ENCODE data around the gene RPS21. TPM values are rescaled to one million over a fixed set of nuclear protein-coding genes. Genes with fewer than 3 reads are reported as not detected.

Gene RPS21
- total RNA-seq, 1 donor: 1,065 TPM

- Histone ChIP-seq H3K27me3 (ENCODE audit: insufficient read depth, low read length) (no peaks in the 10 kb centered on the region), H3K9me3 (ENCODE audit: low read depth, low read length) (no peaks in the 10 kb centered on the region), H3K4me1 (ENCODE audit: insufficient read depth, low read length) (peaks cover 6% of the 10 kb centered on the region), H3K4me3 (ENCODE audit: low read length) (no peak overlapping the region)
Observed at GRCh38 chr20:62392621-62393334, 5.9 kb downstream of the RPS21 start.

GRCh38 chr20:62393335-62393665 lies 6.4 kb downstream of the RPS21 start:
- Histone ChIP-seq H3K27me3 (ENCODE audit: insufficient read depth, low read length) (no peaks in the 10 kb centered on the region), H3K4me1 (ENCODE audit: insufficient read depth, low read length) (peaks cover 1% of the 10 kb centered on the region), H3K9me3 (ENCODE audit: low read depth, low read length) (no peaks in the 10 kb centered on the region), H3K4me3 (ENCODE audit: low read length) (no peak overlapping the region)

GRCh38 chr20:62393830-62394229 lies 6.9 kb downstream of the RPS21 start:
- no peak overlapping the region for H3K4me3 ChIP-seq (ENCODE audit: low read length)
- no peaks in the 10 kb centered on the region for H3K4me1 ChIP-seq (ENCODE audit: insufficient read depth, low read length)
- no peaks in the 10 kb centered on the region for H3K27me3 ChIP-seq (ENCODE audit: insufficient read depth, low read length)

GRCh38 chr20:62394248-62395245 lies 7.6 kb downstream of the RPS21 start:
- Histone ChIP-seq H3K27me3 (ENCODE audit: insufficient read depth, low read length) (no peaks in the 10 kb centered on the region), H3K4me3 (ENCODE audit: low read length) (no peak overlapping the region), H3K4me1 (ENCODE audit: insufficient read depth, low read length) (no peaks in the 10 kb centered on the region), H3K9me3 (ENCODE audit: low read depth, low read length) (no peaks in the 10 kb centered on the region)

More at GRCh38 chr20:62393830-62394229, 6.9 kb downstream of the RPS21 start:
- H3K9me3 ChIP-seq (ENCODE audit: low read depth, low read length): no peaks in the 10 kb centered on the region

GRCh38 chr20:62395311-62396242 lies 8.7 kb downstream of the RPS21 start:
- no peaks in the 10 kb centered on the region for H3K9me3 ChIP-seq (ENCODE audit: low read depth, low read length)
- no peak overlapping the region for H3K4me3 ChIP-seq (ENCODE audit: low read length)
- no peaks in the 10 kb centered on the region for H3K4me1 ChIP-seq (ENCODE audit: insufficient read depth, low read length)
- no peaks in the 10 kb centered on the region for H3K27me3 ChIP-seq (ENCODE audit: insufficient read depth, low read length)

- H3K27me3 ChIP-seq (ENCODE audit: insufficient read depth, low read length): no peaks in the 10 kb centered on the region
- no peaks in the 10 kb centered on the region for H3K9me3 ChIP-seq (ENCODE audit: low read depth, low read length)
- no peak overlapping the region for H3K4me3 ChIP-seq (ENCODE audit: low read length)
- H3K4me1 ChIP-seq (ENCODE audit: insufficient read depth, low read length): no peaks in the 10 kb centered on the region
Observed at GRCh38 chr20:62396367-62397239, 9.7 kb downstream of the RPS21 start.

GRCh38 chr20:62398120-62398821 lies 11.4 kb downstream of the RPS21 start:
- no peaks in the 10 kb centered on the region for H3K9me3 ChIP-seq (ENCODE audit: low read depth, low read length)
- H3K27me3 ChIP-seq (ENCODE audit: insufficient read depth, low read length): no peaks in the 10 kb centered on the region
- H3K4me1 ChIP-seq (ENCODE audit: insufficient read depth, low read length): no peaks in the 10 kb centered on the region
- H3K4me3 ChIP-seq (ENCODE audit: low read length): no peak overlapping the region

- Histone ChIP-seq H3K27me3 (ENCODE audit: insufficient read depth, low read length) (no peaks in the 10 kb centered on the region), H3K4me3 (ENCODE audit: low read length) (no peak overlapping the region), H3K4me1 (ENCODE audit: insufficient read depth, low read length) (no peaks in the 10 kb centered on the region), H3K9me3 (ENCODE audit: low read depth, low read length) (no peaks in the 10 kb centered on the region)
Observed at GRCh38 chr20:62400021-62400420, 13.1 kb downstream of the RPS21 start.

- Histone ChIP-seq H3K27me3 (ENCODE audit: insufficient read depth, low read length) (no peaks in the 10 kb centered on the region), H3K4me1 (ENCODE audit: insufficient read depth, low read length) (peaks cover 5% of the 10 kb centered on the region), H3K4me3 (ENCODE audit: low read length) (no peak overlapping the region), H3K9me3 (ENCODE audit: low read depth, low read length) (no peaks in the 10 kb centered on the region)
Observed at GRCh38 chr20:62400541-62400940, 13.6 kb downstream of the RPS21 start.

GRCh38 chr20:62401331-62401779 lies 14.5 kb downstream of the RPS21 start:
- no peaks in the 10 kb centered on the region for H3K27me3 ChIP-seq (ENCODE audit: insufficient read depth, low read length)
- H3K4me3 ChIP-seq (ENCODE audit: low read length): no peak overlapping the region
- no peaks in the 10 kb centered on the region for H3K9me3 ChIP-seq (ENCODE audit: low read depth, low read length)
- H3K4me1 ChIP-seq (ENCODE audit: insufficient read depth, low read length): peaks cover 13% of the 10 kb centered on the region

- Histone ChIP-seq H3K4me3 (ENCODE audit: low read length) (no peak overlapping the region), H3K9me3 (ENCODE audit: low read depth, low read length) (no peaks in the 10 kb centered on the region), H3K4me1 (ENCODE audit: insufficient read depth, low read length) (peaks cover 19% of the 10 kb centered on the region), H3K27me3 (ENCODE audit: insufficient read depth, low read length) (no peaks in the 10 kb centered on the region)
Observed at GRCh38 chr20:62402456-62403150, 15.7 kb downstream of the RPS21 start.

- no peaks in the 10 kb centered on the region for H3K27me3 ChIP-seq (ENCODE audit: insufficient read depth, low read length)
- H3K4me1 ChIP-seq (ENCODE audit: insufficient read depth, low read length): peaks cover 26% of the 10 kb centered on the region
- H3K9me3 ChIP-seq (ENCODE audit: low read depth, low read length): no peaks in the 10 kb centered on the region
- no peak overlapping the region for H3K4me3 ChIP-seq (ENCODE audit: low read length)
Observed at GRCh38 chr20:62403331-62403730, 16.4 kb downstream of the RPS21 start.

GRCh38 chr20:62404112-62404665 lies 17.3 kb downstream of the RPS21 start:
- no peaks in the 10 kb centered on the region for H3K9me3 ChIP-seq (ENCODE audit: low read depth, low read length)
- H3K27me3 ChIP-seq (ENCODE audit: insufficient read depth, low read length): no peaks in the 10 kb centered on the region
- H3K4me3 ChIP-seq (ENCODE audit: low read length): no peak overlapping the region
- H3K4me1 ChIP-seq (ENCODE audit: insufficient read depth, low read length): peaks cover 26% of the 10 kb centered on the region
